Sigmoid colon (tissue), 3 donors: ENCODE results near the gene IL20RB.

ENCODE experiments used
- CTCF ChIP-seq, 4 experiments: fragments of 450-650 bp in 3 of 4; fragments of 200-600 bp in 1 of 4; IDR thresholded peaks; one replicate each; pipeline ENCODE4 v1.5.1; 2016 to 2019; ENCODE audit warnings: antibody characterized with exemption in 4 of 4, mild to moderate bottlenecking in 3 of 4, moderate library complexity in 2 of 4
- POLR2A ChIP-seq, 2 donors: fragments of 450-650 bp; IDR thresholded peaks; one replicate each; pipeline ENCODE4 v1.6.1; 2016; ENCODE audit warnings: antibody characterized with exemption in 2 of 2, mild to moderate bottlenecking in 2 of 2, moderate library complexity in 2 of 2

GRCh38 chr3:136982033-136982432 is 24.2 kb downstream of the IL20RB start:
- no peak for TF ChIP-seq CTCF (IDR thresholded peaks at IDR 0.05)
- no peak for TF ChIP-seq POLR2A (IDR thresholded peaks at IDR 0.05)
